K562 (cell line): ENCODE measurements around the gene DNAAF2. TPM values are rescaled to one million over a fixed set of nuclear protein-coding genes. Genes with fewer than 3 reads are reported as not detected.

Source experiments
- CREM ChIP-seq: IDR thresholded peaks from 2 replicates; pipeline ENCODE4 v1.6.1; 2014; ENCODE audit warnings: antibody characterized with exemption, low read depth
- ELF2 ChIP-seq: fragments of 250-450 bp; sonication (Bioruptor Pico); IDR thresholded peaks from 2 replicates; pipeline ENCODE4 v1.5.0; 2021; ENCODE audit warnings: mild to moderate bottlenecking
- EP300 ChIP-seq: IDR thresholded peaks from 2 replicates; pipeline ENCODE4 v1.6.1; 2012; ENCODE audit warnings: low read length, improper control_type of control experiment
- MAFF ChIP-seq: IDR thresholded peaks from 2 replicates; pipeline ENCODE4 v1.6.1; 2012; ENCODE audit warnings: low read length, improper control_type of control experiment
- MAFK ChIP-seq: IDR thresholded peaks from 2 replicates; pipeline ENCODE4 v1.6.1; 2011; ENCODE audit warnings: low read length, improper control_type of control experiment
- MBD2 ChIP-seq: sonication (generic); IDR thresholded peaks from 2 replicates; pipeline ENCODE4 v1.6.1; 2016; ENCODE audit warnings: low read depth, borderline replicate concordance
- MLLT1 ChIP-seq, 2 experiments: fragments of 450-650 bp; IDR thresholded peaks; 2 replicates each; pipeline ENCODE4 v1.6.1; 2016
- NR2C2 ChIP-seq, 2 experiments: fragments of 200-800 bp in 1 of 2; sonication (Bioruptor generic) in 1 of 2; sonication (generic) in 1 of 2; formaldehyde crosslinking in 1 of 2; IDR thresholded peaks; 2 replicates each; pipeline versions ENCODE4 v1.6.1 to v1.8.0; 2016 to 2022; ENCODE audit warnings: mild to moderate bottlenecking in 1 of 2, missing compliant biosample characterization in 1 of 2, missing genetic modification characterization in 1 of 2, missing genetic modification reagents in 1 of 2
- PHF8 ChIP-seq: fragments of 200-600 bp; sonication (generic); IDR thresholded peaks from 2 replicates; pipeline ENCODE4 v1.6.1; 2012; ENCODE audit warnings: mixed run types, mild to moderate bottlenecking, inconsistent platforms, low read length, moderate library complexity, borderline replicate concordance
- POLR2AphosphoS5 ChIP-seq: IDR thresholded peaks from 2 replicates; pipeline ENCODE4 v1.6.1; 2011; ENCODE audit warnings: mild to moderate bottlenecking, low read depth, low read length, moderate library complexity; ENCODE audit not compliant: control insufficient read depth, insufficient read depth
- RBBP5 ChIP-seq: fragments of 200-600 bp; sonication (generic); IDR thresholded peaks from 2 replicates; pipeline ENCODE4 v1.6.1; 2012; ENCODE audit warnings: borderline replicate concordance, mild to moderate bottlenecking, low read length, control low read depth, inconsistent platforms; ENCODE audit not compliant: insufficient read depth, poor library complexity, severe bottlenecking
- REST ChIP-seq, 2 experiments: fragments of 450-650 bp; formaldehyde crosslinking in 1 of 2; IDR thresholded peaks; 2 replicates each; pipeline versions ENCODE4 v1.4.0 to v1.6.1; 2014 to 2020; ENCODE audit warnings: mild to moderate bottlenecking in 2 of 2, borderline replicate concordance in 1 of 2, low read depth in 1 of 2
- YY1 ChIP-seq, 3 experiments: IDR thresholded peaks; 2 replicates each; pipeline ENCODE4 v1.6.1; 2011; ENCODE audit warnings: low read length in 2 of 3, mild to moderate bottlenecking in 2 of 3, moderate library complexity in 2 of 3, borderline replicate concordance in 1 of 3, control low read depth in 1 of 3, low read depth in 1 of 3; ENCODE audit not compliant: insufficient read depth in 3 of 3, insufficient replicate concordance in 2 of 3, control insufficient read depth in 1 of 3, insufficient read length in 1 of 3; ENCODE audit errors: extremely low read depth in 1 of 3
- ZBTB1 ChIP-seq: sonication (generic); formaldehyde crosslinking; IDR thresholded peaks from 2 replicates; pipeline ENCODE4 v1.8.1; 2023; ENCODE audit warnings: missing genetic modification reagents, low read depth, mild to moderate bottlenecking, borderline replicate concordance
- ZNF830 ChIP-seq: fragments of 250-450 bp; sonication (Bioruptor Pico); IDR thresholded peaks from 2 replicates; pipeline ENCODE4 v1.5.0; 2021; ENCODE audit warnings: mild to moderate bottlenecking
- polyA plus RNA-seq, 8 experiments: library from polyadenylated mRNA; depleted of rRNA in 4 of 8; stranded (reverse) in 5 of 8; unstranded in 3 of 8; fragments of >200 nt; fragmentation: Nextera tagmentation in 2 of 8; fragmentation: Illumina TruSeq in 1 of 8; extraction: Ambion mirVana in 2 of 8; extraction: Trizol in 1 of 8; gene quantifications; 2 replicates each; pipeline versions ENCODE4 v1.2.1 to v1.2.3, GENCODE V29; 2011 to 2014; ENCODE audit warnings: inconsistent platforms in 1 of 8, missing spikeins in 1 of 8
- total RNA-seq, 7 experiments: library from RNA; depleted of rRNA in 6 of 7; stranded (reverse); fragments of >200 nt in 6 of 7; fragmentation: Illumina TruSeq in 2 of 7; extraction: Trizol in 2 of 7; gene quantifications; 2 replicates each; pipeline versions ENCODE4 v1.2.1 to v1.2.3, GENCODE V29; 2011 to 2021; ENCODE audit warnings: low replicate concordance in 1 of 7

Gene DNAAF2
- total and polyA plus RNA-seq, 9 of the 15 experiments (the other 6 are each of a cell fraction or from before 2014, with no cell fraction given) = 2.4 to 14.6 (median 11.1) TPM

GRCh38 chr14:49620182-49621113 is 14.6 kb downstream of the DNAAF2 start, which contains the start of the genes MGAT2 and RPL36AL (continued):
- TF ChIP-seq ZBTB1 (CRISPR knock-in tag) (0 out of 2 replicates have a peak, but pooled peaks have one; percentile 55), CREM (peak; percentile 68), MAFK (no peak), PHF8 (peak; percentile 98), RBBP5 (peak; percentile 73), REST (IDR thresholded peaks at IDR 0.05; ENCODE audit: borderline replicate concordance) (peak; percentile 23; the same call in 1 of the 2 replicates), REST (CRISPR knock-in tag; IDR thresholded peaks at IDR 0.05; ENCODE audit: low read depth) (no peak), MAFF (no peak), ELF2 (CRISPR knock-in tag) (peak; percentile 31; the same call in 1 of the 2 replicates), ZNF830 (0 out of 2 replicates have a peak, but pooled peaks have one; percentile 56), MLLT1 (IDR thresholded peaks at IDR 0.05) (peak in 1 of 2 experiments; percentile 65; a peak in 2 of 4 replicates), NR2C2 (CRISPR knock-in tag; IDR thresholded peaks at IDR 0.05) (no peak), NR2C2 (tag; IDR thresholded peaks at IDR 0.05) (peak; percentile 14; the same call in 1 of the 2 replicates), EP300 (peak; percentile 26), POLR2AphosphoS5 (peak; percentile 87), MBD2 (peak; percentile 88), YY1 (IDR thresholded peaks at IDR 0.05; ENCODE audit: borderline replicate concordance in 1 of 3, control insufficient read depth in 1 of 3, extremely low read depth in 1 of 3, insufficient read depth in 3 of 3, insufficient read length in 1 of 3, insufficient replicate concordance in 2 of 3, low read depth in 1 of 3, low read length in 2 of 3) (peak in 2 of 3 experiments; percentile 45 to 83)
